ENCODE measurements around the gene DGKD.

The DGKD gene

GRCh38 chr2:233338046-233338445 lies 16.2 kb upstream of the DGKD start:
- no peak for FAIRE-seq

GRCh38 chr2:233338812-233339368 lies 15.4 kb upstream of the DGKD start:
- no peak for FAIRE-seq

DNA sequence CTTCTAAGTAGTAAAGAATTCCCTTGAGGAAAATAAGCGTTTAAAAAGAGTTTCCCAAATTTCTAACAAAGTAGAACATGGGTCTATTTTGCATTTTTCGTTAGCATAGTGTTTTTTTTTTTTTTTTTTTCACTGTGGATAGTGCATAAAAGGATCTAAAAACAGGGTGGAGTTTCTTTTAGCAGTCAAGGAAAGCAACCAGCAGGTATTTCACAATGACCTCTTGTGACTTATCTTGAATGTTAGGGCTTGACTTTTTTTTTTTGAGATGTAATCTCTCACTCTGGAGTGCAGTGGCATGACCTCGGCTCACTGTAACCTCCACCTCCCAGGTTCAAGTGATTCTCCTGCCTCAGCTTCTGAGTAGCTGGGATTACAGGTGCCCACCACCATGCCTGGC lies 14.9 kb upstream of the DGKD start:
- no peak for FAIRE-seq

GRCh38 chr2:233341296-233341695 lies 13.0 kb upstream of the DGKD start:
- no peak for FAIRE-seq

GRCh38 chr2:233342301-233342700 lies 12.0 kb upstream of the DGKD start:
- FAIRE-seq: no peak

DNA sequence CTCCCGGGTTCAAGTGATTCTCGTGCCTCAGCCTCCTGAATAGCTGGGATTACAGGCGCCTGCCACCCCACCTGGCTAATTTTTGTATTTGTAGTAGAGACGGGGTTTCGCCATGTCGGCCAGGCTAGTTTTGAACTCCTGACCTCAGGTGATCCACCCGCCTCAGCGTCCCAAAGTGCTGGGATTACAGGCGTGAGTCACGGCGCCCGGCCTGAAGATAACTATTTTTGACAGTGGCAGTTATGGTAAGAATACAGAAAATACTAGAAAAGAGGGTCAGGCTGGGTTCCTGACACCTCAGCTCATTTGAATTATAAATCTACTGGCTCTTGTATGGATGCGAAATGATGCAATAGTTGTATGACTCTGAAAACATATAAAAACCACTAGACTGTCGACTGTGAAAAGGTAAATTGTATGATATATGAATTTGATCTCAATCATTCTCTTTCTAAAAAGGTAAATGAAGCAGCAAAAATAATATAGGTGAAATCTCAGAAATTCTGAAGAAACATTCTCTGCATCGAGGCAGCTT lies 11.1 kb upstream of the DGKD start:
- no peak for FAIRE-seq

DNA sequence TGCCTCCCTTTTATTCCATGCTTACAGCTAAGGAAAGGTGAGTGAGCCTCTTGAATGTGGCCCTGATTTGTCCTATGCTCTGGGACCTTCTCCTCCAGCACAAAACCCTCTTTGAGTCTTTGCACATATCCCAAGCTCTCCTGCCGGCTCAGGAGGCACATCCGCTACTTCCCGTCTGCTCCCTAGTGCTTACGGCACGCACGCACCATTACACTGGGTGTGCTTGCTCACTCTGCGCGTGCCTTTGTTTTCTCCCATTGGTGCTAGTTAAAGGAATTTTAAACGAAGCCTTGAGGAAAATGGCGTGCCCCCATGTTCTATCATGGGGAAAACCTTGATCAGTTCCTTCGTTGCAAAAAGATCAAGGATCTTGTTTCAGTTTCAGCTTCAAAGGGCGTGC lies 7.9 kb upstream of the DGKD start:
- no peak for FAIRE-seq

GRCh38 chr2:233346930-233347329 lies 7.4 kb upstream of the DGKD start:
- FAIRE-seq: no peak

DNA sequence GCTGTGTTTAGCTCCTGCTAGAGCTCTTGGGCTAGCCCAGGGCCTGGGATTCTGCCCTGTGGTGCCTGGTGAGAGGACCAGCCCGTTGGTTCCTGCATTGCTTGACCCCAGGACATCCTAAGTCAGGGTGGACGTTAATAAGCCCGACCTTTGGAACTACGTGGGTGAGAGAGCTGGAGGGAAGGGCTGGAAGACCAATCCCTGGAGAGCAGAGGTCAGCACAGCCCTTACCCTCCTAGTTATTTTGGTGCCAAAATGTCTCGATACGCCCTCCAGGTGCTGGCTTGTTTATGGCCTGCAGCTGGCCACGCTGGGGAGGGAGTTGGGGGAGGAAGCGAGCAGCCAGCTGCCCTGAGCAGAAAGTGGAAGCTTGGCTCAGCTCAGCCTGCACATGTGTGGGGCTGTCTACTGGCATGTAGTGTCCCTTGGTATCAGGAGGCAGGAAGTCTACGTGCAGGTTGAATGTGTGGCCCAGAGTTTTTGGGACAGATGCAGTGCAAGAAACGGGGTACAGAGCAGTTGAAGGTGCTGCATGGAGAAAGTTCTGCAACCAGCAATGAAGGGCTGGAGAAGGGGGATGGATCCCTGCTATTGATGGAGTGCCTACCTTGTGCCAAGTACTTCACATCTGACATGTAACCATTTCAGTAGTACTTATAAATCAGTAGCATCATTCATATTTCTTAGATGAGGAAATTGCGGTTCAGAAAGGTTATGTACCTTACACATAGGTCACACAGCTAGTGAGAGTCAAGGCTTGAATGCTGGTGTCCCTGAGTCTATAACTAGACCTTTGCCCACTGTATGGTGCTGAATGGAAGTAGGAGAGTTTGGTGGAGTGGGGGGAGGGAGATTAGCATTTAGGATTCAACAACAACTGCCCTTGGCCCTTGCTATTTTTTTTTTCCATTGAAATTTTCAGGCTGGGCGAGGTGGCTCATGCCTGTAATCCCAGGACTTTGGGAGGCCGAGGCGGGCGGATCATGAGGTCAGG lies 5.0 kb upstream of the DGKD start:
- no peak for FAIRE-seq

DNA sequence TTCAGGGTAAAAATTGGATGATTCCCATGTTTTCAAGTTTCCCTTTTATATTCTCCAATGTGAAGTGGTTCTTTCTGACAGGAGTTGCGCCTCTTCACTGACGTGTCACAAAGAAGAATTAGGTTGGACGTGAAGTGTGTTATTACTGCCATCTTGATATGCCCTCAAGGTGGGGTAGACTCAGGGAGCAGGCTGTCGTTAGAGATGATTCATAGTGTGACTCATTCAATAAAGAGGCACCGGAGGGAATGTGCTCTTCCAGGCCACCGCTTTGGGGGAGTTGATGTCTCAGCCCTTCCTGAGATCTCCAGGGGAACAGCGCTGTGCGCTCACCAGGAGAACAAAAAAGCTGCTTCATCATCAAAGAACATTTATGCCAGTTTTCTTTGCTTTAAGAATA lies 3.6 kb upstream of the DGKD start:
- peak; percentile 92 for FAIRE-seq

DNA sequence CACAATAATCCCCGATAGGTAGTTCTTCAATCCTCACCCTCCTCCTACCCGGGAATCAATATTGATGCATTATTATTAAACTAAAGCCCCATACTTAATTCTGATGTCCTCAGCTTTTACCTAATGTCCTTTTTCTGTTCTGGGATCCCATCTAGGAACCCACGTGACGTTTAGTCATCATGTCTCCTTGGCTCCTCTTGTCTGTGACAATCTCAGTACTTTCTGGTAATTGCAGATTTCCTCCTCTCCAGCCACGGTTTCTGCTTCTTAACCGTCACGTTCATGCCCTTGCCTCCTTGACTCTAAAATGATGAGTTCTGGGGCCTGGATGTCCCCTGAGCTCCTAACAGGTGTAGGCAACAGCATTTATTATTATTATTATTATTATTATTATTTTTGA lies 2.9 kb upstream of the DGKD start:
- FAIRE-seq: no peak

DNA sequence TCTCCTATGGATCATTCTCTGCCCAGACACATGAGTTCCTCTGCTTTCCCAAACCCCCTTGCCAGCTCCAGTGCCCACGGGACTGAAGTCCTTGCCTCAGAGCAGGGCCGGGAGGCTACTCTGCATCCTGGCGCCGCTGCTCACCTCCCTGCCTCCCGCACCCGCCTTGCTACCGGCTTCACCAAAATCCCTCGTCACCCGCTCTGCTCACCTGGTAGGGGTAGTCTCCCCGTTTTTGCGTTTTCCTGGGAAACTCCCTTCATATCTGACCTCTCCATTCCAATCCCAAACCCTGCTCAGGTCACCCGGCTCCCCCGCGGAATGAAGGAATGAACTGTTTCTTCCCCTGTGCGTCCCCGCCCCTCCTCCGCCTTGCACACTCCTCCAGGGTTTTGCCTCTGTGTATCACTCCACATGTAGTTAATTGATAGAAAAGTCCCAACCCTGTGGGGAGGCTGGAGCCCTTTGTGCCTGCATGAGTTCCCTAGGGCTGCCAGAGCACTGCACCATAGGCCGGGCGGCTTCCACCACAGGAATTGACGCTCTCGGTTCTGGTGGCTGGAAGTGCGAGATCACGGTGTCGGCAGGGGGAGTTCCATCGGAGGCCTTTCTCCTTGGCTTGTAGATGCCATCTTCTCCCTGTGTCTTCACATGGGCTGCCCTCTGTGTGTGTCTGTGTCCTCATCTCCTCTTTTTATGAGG lies 2.0 kb upstream of the DGKD start:
- FAIRE-seq: no peak

GRCh38 chr2:233353101-233353768 lies 1.1 kb upstream of the DGKD start:
- FAIRE-seq: no peak

- FAIRE-seq: no peak
These were observed 218 bp downstream of the DGKD start for GRCh38 chr2:233354500-233354924.

- FAIRE-seq: no peak
These were observed 779 bp downstream of the DGKD start for GRCh38 chr2:233354971-233355574.

DNA sequence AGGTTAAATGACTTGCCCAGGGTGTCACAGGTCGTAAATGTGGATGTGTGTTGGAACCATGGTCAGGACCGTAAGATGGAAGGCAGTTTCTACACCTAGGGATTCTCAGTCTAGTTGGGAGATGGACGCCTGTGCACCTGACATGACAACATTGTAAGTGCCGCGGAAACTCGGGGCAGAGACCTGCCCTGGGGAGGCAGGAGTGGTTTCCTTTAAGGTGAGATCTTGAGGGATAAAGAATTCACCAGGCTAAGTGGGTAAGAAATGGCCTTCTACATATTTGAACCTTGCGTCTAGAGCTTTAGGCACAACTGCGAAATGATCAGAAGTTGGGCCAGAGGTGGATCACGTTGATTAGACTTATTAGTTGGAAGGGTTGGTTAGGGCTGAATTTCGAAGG lies 1.6 kb downstream of the DGKD start:
- FAIRE-seq: no peak

GRCh38 chr2:233356546-233357308 lies 2.4 kb downstream of the DGKD start:
- FAIRE-seq: no peak

GRCh38 chr2:233358335-233358734 lies 4.0 kb downstream of the DGKD start:
- no peak for FAIRE-seq

- FAIRE-seq: no peak
These were observed 4.7 kb downstream of the DGKD start for GRCh38 chr2:233358947-233359346.

DNA sequence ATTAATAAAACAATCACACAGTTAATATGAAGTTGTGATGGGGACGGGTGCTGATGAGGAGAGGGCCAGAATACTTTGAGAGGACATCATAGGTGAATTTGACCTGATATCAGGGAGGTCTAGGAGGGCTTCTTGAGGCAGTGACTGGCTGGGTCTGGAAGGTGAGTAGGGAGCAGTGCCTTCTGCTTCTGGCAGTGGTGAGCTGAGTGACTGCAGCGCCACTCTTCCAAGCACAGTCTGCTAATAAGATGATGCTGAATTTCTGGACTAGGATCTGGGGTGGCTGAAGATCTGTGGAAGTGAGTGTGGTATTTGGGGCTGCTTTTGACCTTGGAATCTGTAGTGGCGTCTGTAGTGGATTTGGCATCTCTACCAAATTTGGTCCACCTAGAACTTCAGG lies 5.5 kb downstream of the DGKD start:
- FAIRE-seq: no peak

- no peak for FAIRE-seq
These were observed 6.5 kb downstream of the DGKD start for GRCh38 chr2:233360771-233361176.

DNA sequence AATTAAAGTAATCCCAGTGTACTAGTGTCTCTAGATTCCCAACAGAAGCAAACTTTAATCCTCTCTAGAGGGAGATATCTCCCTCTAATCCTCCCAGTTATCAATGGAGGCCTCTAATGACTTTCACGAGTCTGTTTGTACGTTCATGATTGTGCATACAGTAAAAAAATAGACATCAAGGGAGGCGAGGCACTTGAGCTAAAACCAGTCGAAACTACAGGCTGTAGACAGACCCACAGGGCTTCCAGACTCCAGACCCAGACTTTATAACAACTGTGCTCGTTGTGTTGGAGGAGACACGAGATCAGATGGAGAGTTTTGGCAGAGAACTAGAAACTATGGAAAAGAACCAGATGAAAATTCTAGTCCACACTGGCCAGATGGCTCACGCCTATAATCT lies 7.0 kb downstream of the DGKD start:
- FAIRE-seq: no peak

All from A204.1 (cell line).